ENCODE data around the gene CNTNAP2. TPM values are rescaled to one million over a fixed set of nuclear protein-coding genes. Genes with fewer than 3 reads are reported as not detected.
"Not testable (repeated sequence)": the region's sequence is repeated elsewhere in the genome, so short reads cannot be mapped to it uniquely, and the experiment has no call there.

The CNTNAP2 gene
- polyA plus RNA-seq, 3 donors from 2014 or later, result 0.94 to 1.1 TPM; not detected in 1

GRCh38 chr7:148434887-148435286 is 2318.3 kb downstream of the CNTNAP2 start:
- H3K4me3 Mint-ChIP-seq, result no peak overlapping the region
- H3K27ac Mint-ChIP-seq, result no peak overlapping the region
- no peaks in the 10 kb centered on the region for H3K36me3 Mint-ChIP-seq
- no peaks in the 10 kb centered on the region for H3K4me1 Mint-ChIP-seq
- peaks cover 0 to 4% (median 0%) of the 10 kb centered on the region in 3 donors for H3K27me3 Mint-ChIP-seq (ENCODE audit: low read depth in 3 of 3)
- no peak for DNase-seq
- H3K9me3 Mint-ChIP-seq, result no peaks in the 10 kb centered on the region

- no peak for DNase-seq
- no peaks in the 10 kb centered on the region for H3K9me3 Mint-ChIP-seq
- H3K27me3 Mint-ChIP-seq (ENCODE audit: low read depth in 3 of 3), result peaks cover 0 to 4% (median 2%) of the 10 kb centered on the region in 3 donors
- H3K27ac Mint-ChIP-seq, result no peak overlapping the region
- H3K4me1 Mint-ChIP-seq, result no peaks in the 10 kb centered on the region
- H3K36me3 Mint-ChIP-seq, result no peaks in the 10 kb centered on the region
- no peak overlapping the region for H3K4me3 Mint-ChIP-seq
Observed at GRCh38 chr7:148435715-148436114, 2319.1 kb downstream of the CNTNAP2 start.

- H3K4me3 Mint-ChIP-seq, result no peak overlapping the region
- H3K36me3 Mint-ChIP-seq, result no peaks in the 10 kb centered on the region
- no peak for DNase-seq
- H3K27ac Mint-ChIP-seq, result no peak overlapping the region
- H3K9me3 Mint-ChIP-seq, result no peaks in the 10 kb centered on the region
- H3K4me1 Mint-ChIP-seq, result no peaks in the 10 kb centered on the region
- peaks cover 0 to 5% (median 4%) of the 10 kb centered on the region in 3 donors for H3K27me3 Mint-ChIP-seq (ENCODE audit: low read depth in 3 of 3)
Observed at GRCh38 chr7:148436135-148436534, 2319.5 kb downstream of the CNTNAP2 start.

DNA sequence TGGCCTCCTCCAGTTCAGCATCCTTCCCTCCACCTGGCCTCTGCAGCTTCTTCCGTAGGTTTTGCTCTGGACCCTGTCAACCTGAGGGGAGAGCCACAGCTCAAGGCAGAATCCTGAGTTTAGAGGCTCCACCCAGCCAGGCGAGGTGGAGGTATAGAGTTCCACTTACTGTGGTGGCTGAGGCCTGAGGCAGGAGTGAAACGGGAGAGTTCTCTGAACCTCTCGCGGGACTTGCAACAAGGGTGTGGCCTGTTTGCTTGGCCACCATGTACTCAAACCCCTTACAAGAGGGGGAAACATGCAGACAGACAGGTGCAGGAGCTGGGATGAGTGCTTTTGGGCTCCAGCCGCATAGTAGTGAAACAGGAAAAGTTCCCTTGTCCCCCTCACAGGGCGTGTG is 2320.0 kb downstream of the CNTNAP2 start:
- Mint-ChIP-seq H3K27ac (no peak overlapping the region), H3K4me3 (no peak overlapping the region), H3K4me1 (no peaks in the 10 kb centered on the region), H3K27me3 (ENCODE audit: low read depth in 3 of 3) (peaks cover 0 to 5% (median 4%) of the 10 kb centered on the region in 3 donors), H3K36me3 (no peaks in the 10 kb centered on the region), H3K9me3 (no peaks in the 10 kb centered on the region)
- DNase-seq, result no peak

GRCh38 chr7:148437043-148437442 is 2320.4 kb downstream of the CNTNAP2 start:
- Mint-ChIP-seq H3K4me3 (no peak overlapping the region), H3K4me1 (no peaks in the 10 kb centered on the region), H3K9me3 (no peaks in the 10 kb centered on the region), H3K27me3 (ENCODE audit: low read depth in 3 of 3) (peaks cover 0 to 5% (median 4%) of the 10 kb centered on the region in 3 donors), H3K36me3 (no peaks in the 10 kb centered on the region), H3K27ac (no peak overlapping the region)
- DNase-seq, result no peak

GRCh38 chr7:148442141-148442655 is 2325.6 kb downstream of the CNTNAP2 start:
- Mint-ChIP-seq H3K4me3 (no peak overlapping the region), H3K9me3 (no peaks in the 10 kb centered on the region), H3K27ac (no peak overlapping the region), H3K36me3 (no peaks in the 10 kb centered on the region), H3K27me3 (ENCODE audit: low read depth in 3 of 3) (peaks cover 0 to 8% (median 2%) of the 10 kb centered on the region in 3 donors), H3K4me1 (no peaks in the 10 kb centered on the region)
- no peak for DNase-seq

DNA sequence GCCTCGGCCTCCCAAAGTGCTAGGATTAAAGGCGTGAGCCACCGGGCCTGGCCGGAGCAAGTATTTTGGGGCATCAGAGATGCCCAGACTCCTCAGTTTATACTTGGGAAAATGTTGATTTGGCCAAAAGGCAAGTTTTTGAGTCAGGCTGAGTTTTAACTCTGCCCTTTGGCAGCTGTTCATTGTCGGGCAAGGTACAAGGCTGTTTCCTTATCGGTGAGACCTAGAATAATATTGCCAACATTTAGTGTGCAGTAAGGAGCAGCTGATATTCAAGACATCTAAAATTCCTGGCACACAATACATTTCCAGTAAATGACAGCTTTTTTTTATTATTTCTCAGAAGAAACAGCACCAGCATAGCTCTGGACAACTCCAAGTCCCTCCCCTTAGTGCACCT is 2326.3 kb downstream of the CNTNAP2 start:
- Mint-ChIP-seq H3K27me3 (ENCODE audit: low read depth in 3 of 3) (peaks cover 0 to 8% (median 2%) of the 10 kb centered on the region in 3 donors), H3K9me3 (no peaks in the 10 kb centered on the region), H3K4me1 (no peaks in the 10 kb centered on the region), H3K4me3 (no peak overlapping the region), H3K27ac (no peak overlapping the region), H3K36me3 (no peaks in the 10 kb centered on the region)
- no peak for DNase-seq

DNA sequence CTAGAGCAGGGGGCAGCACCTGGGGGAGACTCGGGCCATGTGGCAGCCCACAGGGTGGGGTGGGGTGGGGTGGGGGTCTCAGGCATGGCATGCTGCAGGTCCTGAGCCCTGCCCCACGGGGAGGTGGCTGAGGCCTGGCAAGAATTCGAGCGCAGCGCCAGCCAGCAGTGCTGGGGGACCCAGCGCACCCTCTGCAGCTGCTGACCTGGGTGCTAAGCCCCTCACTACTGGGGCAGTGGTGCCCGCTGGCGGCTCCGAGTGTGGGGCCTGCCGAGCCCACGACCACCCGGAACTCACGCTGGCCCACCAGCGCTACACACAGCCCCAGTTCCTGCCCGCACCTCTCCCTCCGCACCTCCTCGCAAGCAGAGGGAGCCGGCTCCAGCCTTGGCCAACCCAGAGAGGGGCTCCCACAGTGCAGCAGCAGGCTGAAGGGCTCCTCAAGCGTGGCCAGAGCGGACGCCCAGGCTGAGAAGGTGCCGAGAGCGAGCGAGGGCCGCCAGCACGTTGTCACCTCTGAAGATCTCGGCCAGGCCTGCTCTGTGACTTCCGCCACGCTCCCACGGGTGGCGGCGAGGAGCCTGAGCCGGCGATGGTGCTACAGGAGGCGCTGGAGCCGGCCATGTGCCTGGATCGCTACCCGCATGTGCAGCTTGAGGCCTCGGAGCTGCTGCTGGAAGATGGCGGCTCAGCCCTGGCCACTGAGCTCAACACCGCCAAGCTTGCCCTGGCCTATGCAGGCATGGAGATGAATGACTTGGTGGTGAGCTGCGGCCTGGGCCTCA is 2328.9 kb downstream of the CNTNAP2 start:
- Mint-ChIP-seq H3K4me3 (no peak overlapping the region), H3K4me1 (no peaks in the 10 kb centered on the region), H3K27me3 (ENCODE audit: low read depth in 3 of 3) (peaks cover 0 to 8% (median 2%) of the 10 kb centered on the region in 3 donors), H3K9me3 (no peaks in the 10 kb centered on the region), H3K27ac (no peak overlapping the region), H3K36me3 (no peaks in the 10 kb centered on the region)
- DNase-seq, result no peak

- Mint-ChIP-seq H3K4me3 (no peak overlapping the region), H3K4me1 (no peaks in the 10 kb centered on the region), H3K27me3 (ENCODE audit: low read depth in 3 of 3) (peaks cover 0 to 2% (median 0%) of the 10 kb centered on the region in 3 donors), H3K9me3 (no peaks in the 10 kb centered on the region), H3K27ac (no peak overlapping the region), H3K36me3 (no peaks in the 10 kb centered on the region)
- DNase-seq, result no peak
Observed at GRCh38 chr7:148447221-148447849, 2330.7 kb downstream of the CNTNAP2 start.

- H3K9me3 Mint-ChIP-seq; H3K27me3 Mint-ChIP-seq (ENCODE audit: low read depth in 3 of 3); H3K4me1 Mint-ChIP-seq; H3K4me3 Mint-ChIP-seq; DNase-seq; H3K36me3 Mint-ChIP-seq; H3K27ac Mint-ChIP-seq: not testable (repeated sequence)
Observed at GRCh38 chr7:148451526-148451925, 2334.9 kb downstream of the CNTNAP2 start.

- peaks cover 0 to 2% (median 0%) of the 10 kb centered on the region in 3 donors for H3K27me3 Mint-ChIP-seq (ENCODE audit: low read depth in 3 of 3)
- no peak for DNase-seq
- no peaks in the 10 kb centered on the region for H3K4me1 Mint-ChIP-seq
- H3K9me3 Mint-ChIP-seq, result no peaks in the 10 kb centered on the region
- H3K27ac Mint-ChIP-seq, result no peak overlapping the region
- H3K36me3 Mint-ChIP-seq, result no peaks in the 10 kb centered on the region
- H3K4me3 Mint-ChIP-seq, result no peak overlapping the region
Observed at GRCh38 chr7:148456351-148456750, 2339.8 kb downstream of the CNTNAP2 start.

DNA sequence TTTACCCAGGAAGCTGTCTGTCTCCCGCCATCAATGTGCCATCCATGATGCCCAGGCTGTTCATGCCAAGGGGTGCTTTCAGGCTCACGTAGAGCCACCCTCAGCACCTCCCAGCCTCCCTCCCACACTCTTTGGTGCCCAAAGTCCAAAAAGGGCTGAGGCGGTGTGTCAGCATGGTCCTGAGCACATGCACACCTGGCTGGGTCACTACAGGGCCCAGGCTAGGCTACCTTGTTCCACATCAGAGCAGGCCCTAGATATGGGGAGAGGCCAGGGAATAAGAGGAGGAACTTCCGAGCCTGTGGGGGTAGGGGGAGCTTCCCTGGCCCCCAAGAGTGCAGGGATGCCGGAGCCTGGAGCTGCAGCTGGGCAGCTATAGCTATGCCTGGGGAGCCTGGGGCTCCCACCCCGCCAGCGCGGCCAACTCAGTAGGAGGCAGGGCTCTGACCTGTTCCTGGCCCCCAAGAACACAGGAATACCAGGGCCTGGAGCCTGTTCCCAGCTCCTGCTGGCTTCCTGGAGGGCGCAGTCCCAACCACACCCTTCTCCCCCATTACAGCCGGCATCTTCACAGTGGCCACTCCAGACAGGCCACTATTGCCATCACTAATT is 2340.8 kb downstream of the CNTNAP2 start:
- no peaks in the 10 kb centered on the region for H3K36me3 Mint-ChIP-seq
- no peaks in the 10 kb centered on the region for H3K9me3 Mint-ChIP-seq
- DNase-seq, result no peak
- peaks cover 0 to 2% (median 1%) of the 10 kb centered on the region in 3 donors for H3K27me3 Mint-ChIP-seq (ENCODE audit: low read depth in 3 of 3)
- no peaks in the 10 kb centered on the region for H3K4me1 Mint-ChIP-seq
- no peak overlapping the region for H3K27ac Mint-ChIP-seq
- no peak overlapping the region for H3K4me3 Mint-ChIP-seq

GRCh38 chr7:148458263-148458662 is 2341.7 kb downstream of the CNTNAP2 start:
- no peak for DNase-seq
- Mint-ChIP-seq H3K9me3 (no peaks in the 10 kb centered on the region), H3K4me3 (no peak overlapping the region), H3K36me3 (no peaks in the 10 kb centered on the region), H3K4me1 (no peaks in the 10 kb centered on the region), H3K27me3 (ENCODE audit: low read depth in 3 of 3) (peaks cover 0 to 2% (median 1%) of the 10 kb centered on the region in 3 donors), H3K27ac (no peak overlapping the region)

All from immature natural killer cell (primary cell).